Measurements from ENCODE around the gene C22orf39. TPM values are rescaled to one million over a fixed set of nuclear protein-coding genes. Genes with fewer than 3 reads are reported as not detected.

The C22orf39 gene
- total and polyA plus RNA-seq, 10 of the 15 experiments (the other 5 are each of a cell fraction or from before 2014, with no cell fraction given) = 6.7 to 47.0 (median 26.5) TPM

DNA sequence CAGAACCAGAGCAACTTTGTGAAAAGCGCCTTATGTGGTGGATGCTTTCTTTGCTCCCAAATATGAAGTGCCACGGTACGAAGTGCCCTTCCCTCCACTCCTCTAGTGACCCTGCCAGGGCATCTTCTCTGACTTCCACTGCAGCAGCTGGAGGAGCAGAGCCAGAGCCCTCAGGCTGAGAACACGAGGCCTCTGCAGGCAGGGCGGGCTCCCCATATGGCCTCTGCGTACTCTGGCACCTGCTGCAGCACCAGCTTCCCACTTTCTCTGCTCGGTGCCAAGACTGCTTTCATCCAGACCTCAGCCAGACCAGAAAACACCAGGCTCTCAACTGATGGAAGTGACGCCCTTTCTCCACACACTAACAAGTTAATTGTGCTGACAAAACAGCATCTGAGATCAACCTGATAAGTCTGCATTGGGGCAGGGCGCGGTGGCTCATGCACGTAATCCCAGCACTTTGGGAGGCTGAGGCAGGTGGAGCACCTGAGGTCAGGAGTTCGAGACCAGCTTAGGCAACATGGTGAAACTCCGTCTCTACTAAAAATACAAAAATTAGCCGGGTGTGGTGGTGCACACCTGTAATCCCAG lies 18.7 kb upstream of the C22orf39 start:
- intact Hi-C loops (cut with micrococcal nuclease; ENCODE audit: unreplicated experiment) = no loop called here
- RAD21 ChIA-PET (ENCODE audit: unreplicated experiment) = no interaction called here

More for the DNA sequence above, 18.7 kb upstream of the C22orf39 start:
- no peak for FAIRE-seq
- CTCF ChIA-PET = interaction anchor here (0.9 to 1.4 kb wide), 3 partner anchors 8 to 14 kb away, joined by 3 to 8 read pairs (median 4); partner anchors contain the start of gene CDC45
- POLR2A ChIA-PET = no interaction called here
- Histone ChIP-seq H3K27me3 (replicated peaks in 1 of 2; ENCODE audit: control insufficient read depth in 2 of 2, insufficient read depth in 2 of 2, low read length in 1 of 2) (no peaks in the 10 kb centered on the region), H3K27ac (ENCODE audit: control insufficient read depth, insufficient read depth) (no peak overlapping the region), H3K9me3 (replicated peaks; ENCODE audit: control insufficient read depth, insufficient read depth, low read length) (no peaks in the 10 kb centered on the region), H3K36me3 (ENCODE audit: control insufficient read depth in 2 of 2, insufficient read depth in 2 of 2, low read length in 1 of 2) (peaks cover 33 to 44% of the 10 kb centered on the region in 2 experiments), H3K4me3 (no peak overlapping the region), H3K4me1 (ENCODE audit: control insufficient read depth, insufficient read depth, low read length) (no peaks in the 10 kb centered on the region), H3K4me2 (ENCODE audit: control insufficient read depth, insufficient read depth) (no peak overlapping the region), H3K79me2 (ENCODE audit: control insufficient read depth, insufficient read depth, low read length) (no peaks in the 10 kb centered on the region; the same call in 1 of the 2 replicates), H2AFZ (ENCODE audit: control insufficient read depth, low read depth, low read length) (no peak overlapping the region), H4K20me1 (ENCODE audit: control insufficient read depth, insufficient read depth) (peaks cover 2% of the 10 kb centered on the region; the same call in 1 of the 2 replicates), H3K9ac (ENCODE audit: control insufficient read depth, insufficient read depth, low read length) (no peak overlapping the region)
- TF ChIP-seq TBL1XR1 (IDR thresholded peaks at IDR 0.05; ENCODE audit: low read depth, low read length) (no peak), NBN (IDR thresholded peaks at IDR 0.05) (no peak), SMC3 (IDR thresholded peaks at IDR 0.05; ENCODE audit: borderline replicate concordance, low read length) (no peak), GATAD2B (conservative IDR thresholded peaks at IDR 0.05; ENCODE audit: low read depth) (no peak), CBX3 (IDR thresholded peaks at IDR 0.05; ENCODE audit: borderline replicate concordance, low read depth) (no peak), CBX5 (IDR thresholded peaks at IDR 0.05; ENCODE audit: low read depth) (no peak), SUPT20H (IDR thresholded peaks at IDR 0.05; ENCODE audit: borderline replicate concordance, control insufficient read depth, low read depth, low read length) (no peak), IKZF2 (IDR thresholded peaks at IDR 0.05) (no peak), YY1 (IDR thresholded peaks at IDR 0.05; ENCODE audit: low read depth, low read length) (no peak), PAX8 (IDR thresholded peaks at IDR 0.05) (no peak), CHD1 (IDR thresholded peaks at IDR 0.05; ENCODE audit: low read depth, low read length) (no peak), ESRRA (IDR thresholded peaks at IDR 0.05; ENCODE audit: low read length) (no peak), EED (IDR thresholded peaks at IDR 0.05; ENCODE audit: low read depth) (no peak)
- TF ChIP-seq, protein P1, sequence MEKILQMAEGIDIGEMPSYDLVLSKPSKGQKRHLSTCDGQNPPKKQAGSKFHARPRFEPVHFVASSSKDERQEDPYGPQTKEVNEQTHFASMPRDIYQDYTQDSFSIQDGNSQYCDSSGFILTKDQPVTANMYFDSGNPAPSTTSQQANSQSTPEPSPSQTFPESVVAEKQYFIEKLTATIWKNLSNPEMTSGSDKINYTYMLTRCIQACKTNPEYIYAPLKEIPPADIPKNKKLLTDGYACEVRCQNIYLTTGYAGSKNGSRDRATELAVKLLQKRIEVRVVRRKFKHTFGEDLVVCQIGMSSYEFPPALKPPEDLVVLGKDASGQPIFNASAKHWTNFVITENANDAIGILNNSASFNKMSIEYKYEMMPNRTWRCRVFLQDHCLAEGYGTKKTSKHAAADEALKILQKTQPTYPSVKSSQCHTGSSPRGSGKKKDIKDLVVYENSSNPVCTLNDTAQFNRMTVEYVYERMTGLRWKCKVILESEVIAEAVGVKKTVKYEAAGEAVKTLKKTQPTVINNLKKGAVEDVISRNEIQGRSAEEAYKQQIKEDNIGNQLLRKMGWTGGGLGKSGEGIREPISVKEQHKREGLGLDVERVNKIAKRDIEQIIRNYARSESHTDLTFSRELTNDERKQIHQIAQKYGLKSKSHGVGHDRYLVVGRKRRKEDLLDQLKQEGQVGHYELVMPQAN (conservative IDR thresholded peaks at IDR 0.05) = no peak
- TF ChIP-seq, protein P2, sequence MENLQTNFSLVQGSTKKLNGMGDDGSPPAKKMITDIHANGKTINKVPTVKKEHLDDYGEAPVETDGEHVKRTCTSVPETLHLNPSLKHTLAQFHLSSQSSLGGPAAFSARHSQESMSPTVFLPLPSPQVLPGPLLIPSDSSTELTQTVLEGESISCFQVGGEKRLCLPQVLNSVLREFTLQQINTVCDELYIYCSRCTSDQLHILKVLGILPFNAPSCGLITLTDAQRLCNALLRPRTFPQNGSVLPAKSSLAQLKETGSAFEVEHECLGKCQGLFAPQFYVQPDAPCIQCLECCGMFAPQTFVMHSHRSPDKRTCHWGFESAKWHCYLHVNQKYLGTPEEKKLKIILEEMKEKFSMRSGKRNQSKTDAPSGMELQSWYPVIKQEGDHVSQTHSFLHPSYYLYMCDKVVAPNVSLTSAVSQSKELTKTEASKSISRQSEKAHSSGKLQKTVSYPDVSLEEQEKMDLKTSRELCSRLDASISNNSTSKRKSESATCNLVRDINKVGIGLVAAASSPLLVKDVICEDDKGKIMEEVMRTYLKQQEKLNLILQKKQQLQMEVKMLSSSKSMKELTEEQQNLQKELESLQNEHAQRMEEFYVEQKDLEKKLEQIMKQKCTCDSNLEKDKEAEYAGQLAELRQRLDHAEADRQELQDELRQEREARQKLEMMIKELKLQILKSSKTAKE (IDR thresholded peaks at IDR 0.05; ENCODE audit: low read depth, poor library complexity, severe bottlenecking) = no peak
- TF ChIP-seq, protein P3, sequence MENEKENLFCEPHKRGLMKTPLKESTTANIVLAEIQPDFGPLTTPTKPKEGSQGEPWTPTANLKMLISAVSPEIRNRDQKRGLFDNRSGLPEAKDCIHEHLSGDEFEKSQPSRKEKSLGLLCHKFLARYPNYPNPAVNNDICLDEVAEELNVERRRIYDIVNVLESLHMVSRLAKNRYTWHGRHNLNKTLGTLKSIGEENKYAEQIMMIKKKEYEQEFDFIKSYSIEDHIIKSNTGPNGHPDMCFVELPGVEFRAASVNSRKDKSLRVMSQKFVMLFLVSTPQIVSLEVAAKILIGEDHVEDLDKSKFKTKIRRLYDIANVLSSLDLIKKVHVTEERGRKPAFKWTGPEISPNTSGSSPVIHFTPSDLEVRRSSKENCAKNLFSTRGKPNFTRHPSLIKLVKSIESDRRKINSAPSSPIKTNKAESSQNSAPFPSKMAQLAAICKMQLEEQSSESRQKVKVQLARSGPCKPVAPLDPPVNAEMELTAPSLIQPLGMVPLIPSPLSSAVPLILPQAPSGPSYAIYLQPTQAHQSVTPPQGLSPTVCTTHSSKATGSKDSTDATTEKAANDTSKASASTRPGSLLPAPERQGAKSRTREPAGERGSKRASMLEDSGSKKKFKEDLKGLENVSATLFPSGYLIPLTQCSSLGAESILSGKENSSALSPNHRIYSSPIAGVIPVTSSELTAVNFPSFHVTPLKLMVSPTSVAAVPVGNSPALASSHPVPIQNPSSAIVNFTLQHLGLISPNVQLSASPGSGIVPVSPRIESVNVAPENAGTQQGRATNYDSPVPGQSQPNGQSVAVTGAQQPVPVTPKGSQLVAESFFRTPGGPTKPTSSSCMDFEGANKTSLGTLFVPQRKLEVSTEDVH (IDR thresholded peaks at IDR 0.05; ENCODE audit: low read depth, partially characterized antibody) = no peak
- ATAC-seq = no peak
- 92% methylated on average over 14 of the region's 14 CpGs for WGBS (ENCODE audit: insufficient coverage, insufficient replicate concordance, low lambda C conversion rate, missing lambda C conversion rate)
- SMC1A ChIA-PET (ENCODE audit: uncharacterized antibody, unreplicated experiment) = interaction anchor here (1.2 kb wide), 1 partner anchor 11 kb away, joined by 3 read pairs; no protein-coding TSS in a partner anchor
- no TSS peak for BruUV-seq (replicated peaks)
- no peak for DNase-seq (ENCODE audit: low read depth, low spot score)
- in situ Hi-C loops (cut with MboI) = no loop called here
